Neural progenitor cell (in vitro differentiated cells): ENCODE results near the gene NRF1.

Experiments used
- CTCF ChIP-seq: fragments of 200-600 bp; sonication (generic); IDR thresholded peaks from 2 replicates; pipeline ENCODE4 v1.5.1; 2017; ENCODE audit warnings: antibody characterized with exemption, mild to moderate bottlenecking
- EZH2 ChIP-seq: fragments of 200-600 bp; sonication (generic); IDR thresholded peaks from 2 replicates; pipeline ENCODE4 v1.6.1; 2017; ENCODE audit warnings: antibody characterized with exemption, mild to moderate bottlenecking, moderate library complexity
- EZH2phosphoT487 ChIP-seq: fragments of 200-600 bp; sonication (generic); IDR thresholded peaks from 2 replicates; pipeline ENCODE4 v1.6.1; 2017; ENCODE audit warnings: antibody characterized with exemption

- TF ChIP-seq EZH2 (no peak), CTCF (no peak), EZH2phosphoT487 (no peak)
Observed at GRCh38 chr7:129686063-129686462, 74.5 kb downstream of the NRF1 start.
